WTC11 (cell line): ENCODE results near the gene FARP2. TPM values are rescaled to one million over a fixed set of nuclear protein-coding genes. Genes with fewer than 3 reads are reported as not detected.

Source experiments
- ATAC-seq: fragments of 200-7000 bp; cut with Tn5 transposase; 2 replicates; pipeline ENCODE4 v1.10.0; 2021; ENCODE audit warnings: mild to moderate bottlenecking, moderate library complexity
- CTCF ChIA-PET: fragments of 300-600 bp; sonication (Branson Sonifier 250); formaldehyde crosslinking; loops from one replicate; lab custom pipeline; 2021; ENCODE audit warnings: antibody characterized with exemption; lab: Charles Lee
- POLR2A ChIA-PET: fragments of 350-600 bp; sonication (Branson Sonifier 250); formaldehyde crosslinking; loops from one replicate; lab custom pipeline; 2021; ENCODE audit warnings: antibody characterized with exemption; lab: Charles Lee
- DNase-seq: peaks from one replicate; pipeline ENCODE4 v3.0.0; 2021; ENCODE audit warnings: low spot score
- H3K27ac Mint-ChIP-seq: 2 replicates; pipeline ENCODE4 v1.8.0; 2021; ENCODE audit warnings: mixed read lengths
- H3K27me3 Mint-ChIP-seq: 2 replicates; pipeline ENCODE4 v1.8.0; 2021; ENCODE audit warnings: low read depth, mild to moderate bottlenecking, moderate library complexity, mixed read lengths
- H3K36me3 Mint-ChIP-seq: 2 replicates; pipeline ENCODE4 v1.8.0; 2021; ENCODE audit warnings: mixed read lengths
- H3K4me1 Mint-ChIP-seq: 2 replicates; pipeline ENCODE4 v1.8.0; 2022; ENCODE audit warnings: mixed read lengths
- H3K4me3 Mint-ChIP-seq: 2 replicates; pipeline ENCODE4 v1.8.0; 2021; ENCODE audit warnings: mild to moderate bottlenecking, moderate library complexity, mixed read lengths
- H3K9me3 Mint-ChIP-seq: 2 replicates; pipeline ENCODE4 v1.8.0; 2021; ENCODE audit warnings: mixed read lengths
- FOXP1 ChIP-seq: sonication (generic); formaldehyde crosslinking; IDR thresholded peaks from 2 replicates; pipeline ENCODE4 v1.8.0; 2022; ENCODE audit warnings: missing genetic modification reagents, mild to moderate bottlenecking, moderate library complexity, borderline replicate concordance
- MYBL2 ChIP-seq: sonication (generic); formaldehyde crosslinking; IDR thresholded peaks from 2 replicates; pipeline ENCODE4 v1.8.1; 2023; ENCODE audit warnings: mild to moderate bottlenecking, moderate library complexity, missing genetic modification reagents
- OVOL2 ChIP-seq: fragments of 250-450 bp; sonication (Bioruptor Pico); IDR thresholded peaks from 2 replicates; pipeline ENCODE4 v1.9.0; 2021; ENCODE audit warnings: mild to moderate bottlenecking, borderline replicate concordance
- SP1 ChIP-seq: sonication (generic); formaldehyde crosslinking; conservative IDR thresholded peaks from 2 replicates; pipeline ENCODE4 v1.8.1; 2022; ENCODE audit warnings: missing genetic modification reagents
- TCF7 ChIP-seq: sonication (generic); formaldehyde crosslinking; IDR thresholded peaks from 2 replicates; pipeline ENCODE4 v1.8.0; 2022; ENCODE audit warnings: mild to moderate bottlenecking, low read depth, missing genetic modification reagents, moderate library complexity
- TP53 ChIP-seq: sonication (generic); formaldehyde crosslinking; IDR thresholded peaks from 2 replicates; pipeline ENCODE4 v1.8.1; 2023; ENCODE audit warnings: mild to moderate bottlenecking, missing genetic modification reagents
- ZNF396 ChIP-seq: fragments of 250-450 bp; sonication (Bioruptor Pico); IDR thresholded peaks from 2 replicates; pipeline ENCODE4 v1.8.0; 2021; ENCODE audit warnings: mild to moderate bottlenecking, moderate library complexity, borderline replicate concordance
- ZNF416 ChIP-seq: fragments of 250-450 bp; sonication (Bioruptor Pico); IDR thresholded peaks from 2 replicates; pipeline ENCODE4 v1.9.0; 2021; ENCODE audit warnings: mild to moderate bottlenecking, inconsistent platforms
- ZNF671 ChIP-seq: fragments of 250-450 bp; sonication (Bioruptor Pico); IDR thresholded peaks from 2 replicates; pipeline ENCODE4 v1.8.0; 2021; ENCODE audit warnings: mild to moderate bottlenecking
- total RNA-seq: library from RNA; stranded (reverse); gene quantifications from 3 replicates; pipeline ENCODE4 v1.2.3, GENCODE V29; 2021
- TF ChIP-seq, protein P1 (sequence below): sonication (generic); formaldehyde crosslinking; IDR thresholded peaks from 2 replicates; pipeline ENCODE4 v1.8.1; 2022; ENCODE audit warnings: low read depth, missing genetic modification reagents, borderline replicate concordance
- TF ChIP-seq, protein P2 (sequence below): fragments of 250-450 bp; sonication (Bioruptor Pico); IDR thresholded peaks from 2 replicates; pipeline ENCODE4 v1.9.0; 2021; ENCODE audit warnings: mild to moderate bottlenecking
- TF ChIP-seq, protein P3 (sequence below): sonication (generic); formaldehyde crosslinking; IDR thresholded peaks from 2 replicates; pipeline ENCODE4 v1.8.0; 2023; ENCODE audit warnings: missing genetic modification reagents
- TF ChIP-seq, protein P4 (sequence below): sonication (generic); formaldehyde crosslinking; IDR thresholded peaks from 2 replicates; pipeline ENCODE4 v1.8.0; 2022; ENCODE audit warnings: mild to moderate bottlenecking, missing genetic modification reagents
- TF ChIP-seq, protein P5 (sequence below): fragments of 250-450 bp; sonication (Bioruptor Pico); IDR thresholded peaks from 2 replicates; pipeline ENCODE4 v2.1.2; 2022; ENCODE audit warnings: mild to moderate bottlenecking, moderate library complexity
- TF ChIP-seq, protein P6 (sequence below): sonication (generic); formaldehyde crosslinking; IDR thresholded peaks from 2 replicates; pipeline ENCODE4 v1.8.1; 2023; ENCODE audit warnings: mild to moderate bottlenecking, missing genetic modification reagents
- TF ChIP-seq, protein P7 (sequence below): sonication (generic); formaldehyde crosslinking; IDR thresholded peaks from 2 replicates; pipeline ENCODE4 v1.8.1; 2022; ENCODE audit warnings: missing genetic modification reagents, borderline replicate concordance
- TF ChIP-seq, protein P8 (sequence below): sonication (generic); formaldehyde crosslinking; IDR thresholded peaks from 2 replicates; pipeline ENCODE4 v1.8.1; 2022; ENCODE audit warnings: low read depth, mild to moderate bottlenecking, moderate library complexity, missing genetic modification reagents, borderline replicate concordance
- TF ChIP-seq, protein P9 (sequence below): sonication (generic); formaldehyde crosslinking; conservative IDR thresholded peaks from 2 replicates; pipeline ENCODE4 v1.8.1; 2022; ENCODE audit warnings: mild to moderate bottlenecking, missing genetic modification reagents

FARP2 gene
- total RNA-seq, 1 experiment from 2014 or later = 37.8 TPM

DNA sequence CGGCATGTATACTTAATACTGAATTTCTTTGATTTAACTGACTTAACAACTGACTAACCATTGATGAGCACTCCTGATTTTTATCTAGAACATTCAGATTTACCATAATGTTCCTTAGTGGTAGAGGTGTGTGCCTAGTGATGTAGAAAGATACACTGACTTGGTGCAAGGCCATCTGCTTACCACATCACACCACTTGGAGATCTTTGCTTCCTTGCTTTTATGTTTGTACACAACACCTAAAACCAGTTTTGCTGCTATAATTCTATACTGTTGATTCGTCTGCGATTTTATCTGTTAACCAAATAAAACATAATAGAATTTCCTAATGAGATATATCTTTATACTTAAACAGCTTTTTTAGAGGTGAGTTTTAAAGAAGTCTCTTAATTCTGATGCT, 3.9 kb upstream of the FARP2 start:
- CTCF ChIA-PET = no interaction called here
- DNase-seq = no peak
- POLR2A ChIA-PET = no interaction called here
- Mint-ChIP-seq H3K4me1 (peaks cover 18% of the 10 kb centered on the region), H3K9me3 (no peaks in the 10 kb centered on the region), H3K36me3 (peaks cover 61% of the 10 kb centered on the region), H3K27me3 (no peaks in the 10 kb centered on the region), H3K27ac (no peak overlapping the region), H3K4me3 (no peak overlapping the region)
- TF ChIP-seq, protein P1, sequence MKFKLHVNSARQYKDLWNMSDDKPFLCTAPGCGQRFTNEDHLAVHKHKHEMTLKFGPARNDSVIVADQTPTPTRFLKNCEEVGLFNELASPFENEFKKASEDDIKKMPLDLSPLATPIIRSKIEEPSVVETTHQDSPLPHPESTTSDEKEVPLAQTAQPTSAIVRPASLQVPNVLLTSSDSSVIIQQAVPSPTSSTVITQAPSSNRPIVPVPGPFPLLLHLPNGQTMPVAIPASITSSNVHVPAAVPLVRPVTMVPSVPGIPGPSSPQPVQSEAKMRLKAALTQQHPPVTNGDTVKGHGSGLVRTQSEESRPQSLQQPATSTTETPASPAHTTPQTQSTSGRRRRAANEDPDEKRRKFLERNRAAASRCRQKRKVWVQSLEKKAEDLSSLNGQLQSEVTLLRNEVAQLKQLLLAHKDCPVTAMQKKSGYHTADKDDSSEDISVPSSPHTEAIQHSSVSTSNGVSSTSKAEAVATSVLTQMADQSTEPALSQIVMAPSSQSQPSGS (CRISPR knock-in tag) = no peak
- TF ChIP-seq MYBL2 (CRISPR knock-in tag) (no peak), ZNF671 (CRISPR knock-in tag) (no peak), OVOL2 (CRISPR knock-in tag) (no peak), FOXP1 (CRISPR knock-in tag) (no peak), ZNF416 (CRISPR knock-in tag) (no peak), ZNF396 (CRISPR knock-in tag) (no peak), TCF7 (no peak), SP1 (CRISPR knock-in tag) (no peak), TP53 (no peak)
- TF ChIP-seq, protein P2, sequence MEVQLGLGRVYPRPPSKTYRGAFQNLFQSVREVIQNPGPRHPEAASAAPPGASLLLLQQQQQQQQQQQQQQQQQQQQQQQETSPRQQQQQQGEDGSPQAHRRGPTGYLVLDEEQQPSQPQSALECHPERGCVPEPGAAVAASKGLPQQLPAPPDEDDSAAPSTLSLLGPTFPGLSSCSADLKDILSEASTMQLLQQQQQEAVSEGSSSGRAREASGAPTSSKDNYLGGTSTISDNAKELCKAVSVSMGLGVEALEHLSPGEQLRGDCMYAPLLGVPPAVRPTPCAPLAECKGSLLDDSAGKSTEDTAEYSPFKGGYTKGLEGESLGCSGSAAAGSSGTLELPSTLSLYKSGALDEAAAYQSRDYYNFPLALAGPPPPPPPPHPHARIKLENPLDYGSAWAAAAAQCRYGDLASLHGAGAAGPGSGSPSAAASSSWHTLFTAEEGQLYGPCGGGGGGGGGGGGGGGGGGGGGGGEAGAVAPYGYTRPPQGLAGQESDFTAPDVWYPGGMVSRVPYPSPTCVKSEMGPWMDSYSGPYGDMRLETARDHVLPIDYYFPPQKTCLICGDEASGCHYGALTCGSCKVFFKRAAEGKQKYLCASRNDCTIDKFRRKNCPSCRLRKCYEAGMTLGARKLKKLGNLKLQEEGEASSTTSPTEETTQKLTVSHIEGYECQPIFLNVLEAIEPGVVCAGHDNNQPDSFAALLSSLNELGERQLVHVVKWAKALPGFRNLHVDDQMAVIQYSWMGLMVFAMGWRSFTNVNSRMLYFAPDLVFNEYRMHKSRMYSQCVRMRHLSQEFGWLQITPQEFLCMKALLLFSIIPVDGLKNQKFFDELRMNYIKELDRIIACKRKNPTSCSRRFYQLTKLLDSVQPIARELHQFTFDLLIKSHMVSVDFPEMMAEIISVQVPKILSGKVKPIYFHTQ (CRISPR knock-in tag) = no peak
- TF ChIP-seq, protein P3, sequence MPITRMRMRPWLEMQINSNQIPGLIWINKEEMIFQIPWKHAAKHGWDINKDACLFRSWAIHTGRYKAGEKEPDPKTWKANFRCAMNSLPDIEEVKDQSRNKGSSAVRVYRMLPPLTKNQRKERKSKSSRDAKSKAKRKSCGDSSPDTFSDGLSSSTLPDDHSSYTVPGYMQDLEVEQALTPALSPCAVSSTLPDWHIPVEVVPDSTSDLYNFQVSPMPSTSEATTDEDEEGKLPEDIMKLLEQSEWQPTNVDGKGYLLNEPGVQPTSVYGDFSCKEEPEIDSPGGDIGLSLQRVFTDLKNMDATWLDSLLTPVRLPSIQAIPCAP (CRISPR knock-in tag) = no peak
- TF ChIP-seq, protein P4, sequence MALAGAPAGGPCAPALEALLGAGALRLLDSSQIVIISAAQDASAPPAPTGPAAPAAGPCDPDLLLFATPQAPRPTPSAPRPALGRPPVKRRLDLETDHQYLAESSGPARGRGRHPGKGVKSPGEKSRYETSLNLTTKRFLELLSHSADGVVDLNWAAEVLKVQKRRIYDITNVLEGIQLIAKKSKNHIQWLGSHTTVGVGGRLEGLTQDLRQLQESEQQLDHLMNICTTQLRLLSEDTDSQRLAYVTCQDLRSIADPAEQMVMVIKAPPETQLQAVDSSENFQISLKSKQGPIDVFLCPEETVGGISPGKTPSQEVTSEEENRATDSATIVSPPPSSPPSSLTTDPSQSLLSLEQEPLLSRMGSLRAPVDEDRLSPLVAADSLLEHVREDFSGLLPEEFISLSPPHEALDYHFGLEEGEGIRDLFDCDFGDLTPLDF (CRISPR knock-in tag) = no peak
- TF ChIP-seq, protein P5, sequence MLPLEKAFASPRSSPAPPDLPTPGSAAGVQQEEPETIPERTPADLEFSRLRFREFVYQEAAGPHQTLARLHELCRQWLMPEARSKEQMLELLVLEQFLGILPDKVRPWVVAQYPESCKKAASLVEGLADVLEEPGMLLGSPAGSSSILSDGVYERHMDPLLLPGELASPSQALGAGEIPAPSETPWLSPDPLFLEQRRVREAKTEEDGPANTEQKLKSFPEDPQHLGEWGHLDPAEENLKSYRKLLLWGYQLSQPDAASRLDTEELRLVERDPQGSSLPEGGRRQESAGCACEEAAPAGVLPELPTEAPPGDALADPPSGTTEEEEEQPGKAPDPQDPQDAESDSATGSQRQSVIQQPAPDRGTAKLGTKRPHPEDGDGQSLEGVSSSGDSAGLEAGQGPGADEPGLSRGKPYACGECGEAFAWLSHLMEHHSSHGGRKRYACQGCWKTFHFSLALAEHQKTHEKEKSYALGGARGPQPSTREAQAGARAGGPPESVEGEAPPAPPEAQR (CRISPR knock-in tag) = no peak
- TF ChIP-seq, protein P6, sequence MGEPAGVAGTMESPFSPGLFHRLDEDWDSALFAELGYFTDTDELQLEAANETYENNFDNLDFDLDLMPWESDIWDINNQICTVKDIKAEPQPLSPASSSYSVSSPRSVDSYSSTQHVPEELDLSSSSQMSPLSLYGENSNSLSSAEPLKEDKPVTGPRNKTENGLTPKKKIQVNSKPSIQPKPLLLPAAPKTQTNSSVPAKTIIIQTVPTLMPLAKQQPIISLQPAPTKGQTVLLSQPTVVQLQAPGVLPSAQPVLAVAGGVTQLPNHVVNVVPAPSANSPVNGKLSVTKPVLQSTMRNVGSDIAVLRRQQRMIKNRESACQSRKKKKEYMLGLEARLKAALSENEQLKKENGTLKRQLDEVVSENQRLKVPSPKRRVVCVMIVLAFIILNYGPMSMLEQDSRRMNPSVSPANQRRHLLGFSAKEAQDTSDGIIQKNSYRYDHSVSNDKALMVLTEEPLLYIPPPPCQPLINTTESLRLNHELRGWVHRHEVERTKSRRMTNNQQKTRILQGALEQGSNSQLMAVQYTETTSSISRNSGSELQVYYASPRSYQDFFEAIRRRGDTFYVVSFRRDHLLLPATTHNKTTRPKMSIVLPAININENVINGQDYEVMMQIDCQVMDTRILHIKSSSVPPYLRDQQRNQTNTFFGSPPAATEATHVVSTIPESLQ = no peak
- TF ChIP-seq, protein P7, sequence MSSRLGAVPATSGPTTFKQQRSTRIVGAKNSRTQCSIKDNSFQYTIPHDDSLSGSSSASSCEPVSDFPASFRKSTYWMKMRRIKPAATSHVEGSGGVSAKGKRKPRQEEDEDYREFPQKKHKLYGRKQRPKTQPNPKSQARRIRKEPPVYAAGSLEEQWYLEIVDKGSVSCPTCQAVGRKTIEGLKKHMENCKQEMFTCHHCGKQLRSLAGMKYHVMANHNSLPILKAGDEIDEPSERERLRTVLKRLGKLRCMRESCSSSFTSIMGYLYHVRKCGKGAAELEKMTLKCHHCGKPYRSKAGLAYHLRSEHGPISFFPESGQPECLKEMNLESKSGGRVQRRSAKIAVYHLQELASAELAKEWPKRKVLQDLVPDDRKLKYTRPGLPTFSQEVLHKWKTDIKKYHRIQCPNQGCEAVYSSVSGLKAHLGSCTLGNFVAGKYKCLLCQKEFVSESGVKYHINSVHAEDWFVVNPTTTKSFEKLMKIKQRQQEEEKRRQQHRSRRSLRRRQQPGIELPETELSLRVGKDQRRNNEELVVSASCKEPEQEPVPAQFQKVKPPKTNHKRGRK = no peak
- TF ChIP-seq, protein P8, sequence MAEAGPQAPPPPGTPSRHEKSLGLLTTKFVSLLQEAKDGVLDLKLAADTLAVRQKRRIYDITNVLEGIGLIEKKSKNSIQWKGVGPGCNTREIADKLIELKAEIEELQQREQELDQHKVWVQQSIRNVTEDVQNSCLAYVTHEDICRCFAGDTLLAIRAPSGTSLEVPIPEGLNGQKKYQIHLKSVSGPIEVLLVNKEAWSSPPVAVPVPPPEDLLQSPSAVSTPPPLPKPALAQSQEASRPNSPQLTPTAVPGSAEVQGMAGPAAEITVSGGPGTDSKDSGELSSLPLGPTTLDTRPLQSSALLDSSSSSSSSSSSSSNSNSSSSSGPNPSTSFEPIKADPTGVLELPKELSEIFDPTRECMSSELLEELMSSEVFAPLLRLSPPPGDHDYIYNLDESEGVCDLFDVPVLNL = no peak
- TF ChIP-seq, protein P9, sequence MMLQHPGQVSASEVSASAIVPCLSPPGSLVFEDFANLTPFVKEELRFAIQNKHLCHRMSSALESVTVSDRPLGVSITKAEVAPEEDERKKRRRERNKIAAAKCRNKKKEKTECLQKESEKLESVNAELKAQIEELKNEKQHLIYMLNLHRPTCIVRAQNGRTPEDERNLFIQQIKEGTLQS (CRISPR knock-in tag) = no peak
- no peak for ATAC-seq
